IPS-NIHi7 (cell line): ENCODE measurements around the gene DOCK6.
A peak's percentile ranks its signal among the peaks of the same experiment; 100 is the strongest.
"Not testable (repeated sequence)": the region's sequence is repeated elsewhere in the genome, so short reads cannot be mapped to it uniquely, and the experiment has no call there.

Experiments used
- DNase-seq: peaks from one replicate; pipeline ENCODE4 v3.0.0; 2012; ENCODE audit warnings: mixed read lengths; ENCODE audit errors: extremely low spot score

The DOCK6 gene

DNA sequence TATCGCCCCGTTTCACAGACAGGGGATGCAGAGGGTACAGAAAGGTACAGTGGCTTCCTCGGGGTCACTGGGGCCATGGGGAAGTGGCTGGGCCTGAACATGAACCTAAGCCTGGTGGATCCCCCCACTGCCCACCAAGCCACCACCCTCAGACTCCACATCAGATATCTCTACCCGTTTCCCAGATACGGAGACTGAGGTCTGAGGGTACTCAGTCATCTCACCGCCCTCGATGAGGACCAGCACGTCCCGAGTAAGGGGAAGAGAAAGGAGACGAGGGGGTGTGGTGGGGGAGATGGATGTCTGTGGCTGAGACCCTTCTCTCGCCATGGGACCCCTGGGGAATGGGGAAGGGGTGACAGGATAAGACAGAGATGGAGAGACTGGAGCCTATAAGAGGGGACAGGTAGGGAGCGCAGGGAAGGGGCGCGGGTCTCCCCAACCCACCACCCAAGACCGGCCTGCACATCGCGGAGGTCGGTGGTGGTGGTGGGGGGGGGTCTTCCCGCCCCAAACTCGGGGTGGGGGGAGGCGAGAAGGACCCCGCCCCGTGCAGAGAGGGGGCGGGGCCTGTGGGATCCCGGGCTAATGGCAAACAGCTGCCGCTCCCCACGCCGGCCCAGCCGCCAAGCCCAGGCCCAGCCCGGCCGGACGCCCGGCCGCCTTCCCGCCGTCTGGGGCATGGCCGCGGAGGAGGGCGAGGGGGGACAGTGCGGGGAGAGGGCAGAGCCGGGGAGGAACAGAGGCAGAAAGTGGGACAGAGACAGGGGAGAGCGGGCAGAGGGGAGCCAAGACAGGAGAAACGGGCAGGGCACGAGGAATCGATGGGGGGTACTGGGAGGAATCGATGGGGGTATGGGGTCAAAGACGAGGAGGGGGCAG is 65.7 kb downstream of the DOCK6 start:
- peak; percentile 77 for DNase-seq

DNA sequence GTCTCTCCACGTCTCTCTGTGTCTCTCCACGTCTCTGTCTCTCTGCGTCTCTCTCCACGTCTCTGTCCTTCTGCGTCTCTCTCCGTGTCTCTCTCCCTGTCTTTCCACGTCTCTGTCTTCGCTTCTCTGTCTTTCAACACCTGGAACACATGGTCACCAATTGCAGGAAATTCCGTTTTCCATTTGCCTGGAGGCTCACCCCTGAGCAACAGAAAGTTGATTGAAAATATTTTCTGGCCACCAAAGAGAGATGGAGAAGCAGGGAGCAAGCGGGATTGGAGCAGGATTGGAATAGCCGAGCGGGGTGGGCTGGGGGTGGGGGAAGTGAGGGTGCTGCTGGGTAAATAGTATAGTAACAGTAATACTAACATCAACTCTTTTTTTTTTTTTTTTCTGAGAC is 66.6 kb downstream of the DOCK6 start:
- no peak for DNase-seq

- DNase-seq, result no peak
These were observed 67.4 kb downstream of the DOCK6 start for GRCh38 chr19:11194656-11195558.

DNA sequence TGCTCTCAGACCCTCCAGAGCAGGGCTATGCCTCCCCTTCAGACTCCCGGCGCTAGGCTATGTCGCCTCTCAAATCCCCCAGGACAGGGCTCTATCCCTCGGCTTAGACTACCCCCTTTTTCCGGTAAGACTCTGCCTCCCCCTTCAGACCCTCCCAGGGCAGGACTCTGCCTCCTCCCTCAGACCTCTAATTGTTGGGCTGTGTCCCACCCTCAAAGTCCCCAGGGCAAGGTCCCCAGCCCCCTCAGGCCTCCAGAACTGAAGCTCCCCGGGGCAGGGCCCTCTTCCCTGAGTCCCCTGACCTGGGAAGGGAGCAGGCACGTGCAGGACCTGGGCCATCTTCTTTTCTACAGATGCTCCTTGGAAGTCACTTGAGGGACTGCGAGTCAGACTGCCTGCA is 68.2 kb downstream of the DOCK6 start:
- no peak for DNase-seq

- no peak for DNase-seq
These were observed 69.1 kb downstream of the DOCK6 start for GRCh38 chr19:11192957-11193939.

DNA sequence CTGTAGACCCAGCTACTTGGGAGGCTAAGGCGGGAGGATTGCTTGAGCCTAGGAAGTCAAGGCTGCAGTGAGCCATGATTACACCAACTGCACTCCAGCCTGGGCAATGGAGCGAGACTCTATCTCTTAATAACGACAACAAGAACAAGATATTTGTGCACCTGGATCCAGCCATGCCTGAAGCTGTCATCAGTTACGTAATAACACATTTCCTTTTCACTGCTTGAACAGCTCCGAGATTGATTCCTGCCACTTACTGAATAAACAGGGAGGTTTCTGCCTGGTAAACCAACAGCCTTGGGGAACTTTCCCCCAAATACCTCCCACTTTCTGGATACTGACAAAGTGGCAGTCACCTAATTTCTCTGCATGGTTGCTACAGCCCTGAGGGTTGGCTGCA is 70.4 kb downstream of the DOCK6 start:
- no peak for DNase-seq

- peak; percentile 56 for DNase-seq
These were observed 71.0 kb downstream of the DOCK6 start for GRCh38 chr19:11191273-11191755.

- no peak for DNase-seq
These were observed 71.8 kb downstream of the DOCK6 start for GRCh38 chr19:11190501-11190900.

DNA sequence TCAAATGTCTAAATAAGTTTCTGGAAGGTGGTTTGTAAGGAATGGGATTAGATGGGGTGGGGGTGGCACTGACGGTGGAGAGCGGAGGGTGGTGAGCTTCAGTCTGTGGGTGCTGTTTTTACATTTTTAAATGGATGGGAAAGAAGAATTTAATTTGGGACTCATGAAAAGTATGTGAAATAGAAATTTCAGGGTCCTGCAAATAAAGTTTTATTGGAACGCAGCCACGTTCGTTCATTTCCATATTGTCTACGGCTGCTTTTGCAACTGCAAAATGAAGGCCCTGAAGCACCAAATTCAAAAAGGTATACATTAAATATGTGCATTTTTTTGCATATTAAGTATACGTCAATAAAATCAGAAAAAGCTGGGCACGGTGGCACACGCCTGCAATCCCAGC is 74.9 kb downstream of the DOCK6 start:
- no peak for DNase-seq

DNA sequence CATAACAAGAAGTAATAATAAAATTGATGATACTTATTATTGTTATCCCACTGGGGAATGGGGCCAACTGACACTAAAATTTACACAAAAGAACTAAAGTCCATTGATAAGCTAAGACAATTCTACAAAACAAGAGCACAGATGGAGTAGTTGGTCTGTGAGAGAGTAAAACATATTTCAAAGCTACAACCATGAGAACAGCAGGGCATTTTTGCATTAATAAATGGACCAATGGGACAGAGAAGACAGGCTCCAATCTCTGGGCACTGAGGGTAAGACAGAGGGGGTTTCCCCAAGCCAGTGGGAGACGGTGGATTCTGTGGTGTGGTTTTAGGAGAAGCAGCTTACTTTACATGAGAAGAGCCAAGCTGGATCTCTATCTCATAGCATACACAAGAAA is 79.3 kb downstream of the DOCK6 start:
- no peak for DNase-seq

- no peak for DNase-seq
These were observed 80.8 kb downstream of the DOCK6 start for GRCh38 chr19:11181488-11181887.

DNA sequence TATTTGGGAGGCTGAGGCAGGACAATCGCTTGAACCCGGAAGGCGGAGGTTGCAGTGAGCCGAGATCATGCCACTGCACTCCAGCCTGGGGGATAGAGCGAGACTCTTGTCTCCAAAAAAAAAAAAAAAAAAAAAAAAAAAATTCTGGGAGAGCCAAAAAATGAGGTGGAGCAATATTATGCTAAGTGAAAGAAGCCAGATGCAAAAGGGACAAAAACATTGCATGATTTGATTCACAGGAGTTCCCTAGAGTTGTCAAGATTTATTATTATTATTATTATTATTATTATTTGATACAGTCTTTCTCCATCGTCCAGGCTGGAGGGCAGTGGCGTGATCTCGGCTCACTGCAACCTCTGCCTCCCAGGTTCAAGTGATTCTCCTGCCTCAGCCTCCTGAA is 81.3 kb downstream of the DOCK6 start:
- not testable (repeated sequence) for DNase-seq

DNA sequence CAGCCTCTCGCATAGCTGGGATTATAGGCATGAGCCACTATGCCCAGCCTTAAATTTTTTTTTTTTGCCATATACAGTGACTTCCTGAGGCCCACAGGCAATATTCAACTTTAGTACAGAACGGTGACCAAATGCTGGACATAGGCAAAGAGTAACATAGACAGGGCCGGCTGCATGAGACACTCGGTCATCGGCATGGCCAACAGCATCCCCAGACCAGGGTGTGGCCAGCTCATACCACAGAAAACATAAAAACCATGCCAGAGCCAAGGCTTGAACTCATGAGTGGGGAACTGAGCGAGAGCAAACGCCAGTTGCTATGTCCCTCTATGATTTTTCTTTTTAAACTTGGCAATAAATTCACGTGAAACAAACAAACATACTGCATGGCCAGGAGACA is 82.0 kb downstream of the DOCK6 start:
- no peak for DNase-seq

DNA sequence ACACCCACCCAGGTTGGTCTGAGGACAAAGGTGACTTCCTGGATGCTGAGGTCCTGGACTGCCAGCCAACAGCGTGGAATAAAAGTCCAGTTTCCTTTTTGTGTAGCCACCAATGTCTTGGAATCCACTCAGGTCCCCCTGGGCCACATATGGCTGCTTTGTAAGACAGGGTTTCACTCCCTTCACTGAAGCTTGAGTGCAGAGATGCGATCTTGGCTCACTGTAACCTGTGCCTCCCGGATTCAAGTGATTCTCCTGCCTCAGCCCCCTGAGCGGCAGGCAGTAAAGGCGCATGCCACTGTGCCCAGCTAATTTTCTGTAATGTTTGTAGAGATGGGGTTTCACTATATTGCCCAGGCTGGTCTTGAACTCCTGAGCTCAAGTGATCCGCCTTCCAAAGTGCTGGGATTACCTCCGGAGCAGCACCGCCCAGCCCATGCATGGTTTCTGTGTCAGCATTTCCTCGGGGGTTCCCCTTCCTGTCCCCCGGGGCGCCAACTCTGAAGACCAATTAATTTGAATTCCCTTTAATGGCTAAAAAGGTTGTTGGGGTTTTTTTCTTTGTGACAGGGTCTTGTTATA is 82.5 kb downstream of the DOCK6 start:
- DNase-seq, result no peak

DNA sequence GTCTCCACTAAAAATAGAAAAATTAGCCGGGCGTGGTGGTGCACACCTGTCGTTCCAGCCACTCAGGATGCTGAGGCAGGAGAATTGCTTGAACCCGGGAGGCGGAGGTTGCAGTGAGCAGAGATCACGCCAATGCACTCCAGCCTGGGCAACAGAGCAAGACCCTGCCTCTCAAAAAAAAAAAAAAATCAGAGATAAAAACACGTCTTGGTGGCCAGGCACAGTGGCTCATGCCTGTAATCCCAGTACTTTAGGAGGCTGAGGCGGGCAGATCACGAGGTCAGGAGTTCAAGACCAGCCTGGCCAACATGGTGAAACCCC is 83.2 kb downstream of the DOCK6 start:
- not testable (repeated sequence) for DNase-seq

- DNase-seq, result no peak
These were observed 84.7 kb downstream of the DOCK6 start for GRCh38 chr19:11177592-11177991.

DNA sequence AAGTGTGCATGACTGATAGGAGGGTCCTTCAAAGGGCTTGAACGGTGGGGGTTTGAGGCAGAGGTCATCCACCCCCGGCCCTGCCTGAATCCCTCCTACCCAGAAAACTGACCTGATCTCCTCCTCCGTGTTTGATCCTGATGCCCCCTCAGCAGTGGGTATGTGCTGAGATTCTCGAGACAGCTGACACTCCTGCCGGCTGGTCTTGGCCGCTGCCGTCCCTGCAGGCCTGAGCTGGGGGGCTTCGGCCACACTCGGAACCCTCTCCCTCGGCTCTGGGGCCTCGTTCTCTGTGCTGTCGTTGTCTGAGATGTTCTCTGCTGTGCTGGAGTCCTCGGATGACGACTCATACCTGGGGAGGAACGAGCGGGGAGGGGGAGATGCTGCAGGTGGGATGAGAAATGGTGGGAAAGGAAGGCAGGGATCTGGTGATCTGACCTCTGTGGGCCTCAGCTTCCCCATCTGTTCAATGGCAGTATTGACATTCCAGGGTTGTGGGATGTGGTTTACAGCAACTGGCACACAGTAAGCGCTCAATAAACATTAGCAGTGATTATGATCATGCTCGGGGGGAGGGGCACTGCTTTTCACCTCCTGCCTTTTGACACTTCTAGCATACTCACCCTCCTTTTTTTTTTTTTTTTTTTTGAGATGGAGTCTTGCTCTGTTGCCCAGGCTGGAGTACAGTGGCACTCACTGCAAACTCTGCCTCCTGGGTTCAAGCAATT is 85.7 kb downstream of the DOCK6 start:
- no peak for DNase-seq

- DNase-seq, result no peak
These were observed 86.4 kb downstream of the DOCK6 start for GRCh38 chr19:11175920-11176319.

GRCh38 chr19:11174336-11174735 is 88.0 kb downstream of the DOCK6 start:
- no peak for DNase-seq

GRCh38 chr19:11173516-11174155 is 88.7 kb downstream of the DOCK6 start:
- no peak for DNase-seq
